Keratinocyte (primary cell): ENCODE measurements around the gene CEP20. TPM values are rescaled to one million over a fixed set of nuclear protein-coding genes. Genes with fewer than 3 reads are reported as not detected.
A peak's percentile ranks its signal among the peaks of the same experiment; 100 is the strongest.

Experiments used
- DNase-seq: peaks from one replicate; pipeline ENCODE4 v3.0.0-alpha.2; 2011; ENCODE audit warnings: low read depth, missing footprints, low spot score
- FAIRE-seq: peaks from 2 replicates; lab custom pipeline; 2011; peaks lifted over from hg19 to GRCh38; lab: Jason Lieb, UNC
- H2AFZ ChIP-seq: 2 replicates; pipeline ENCODE4 v1.6.0; 2012; ENCODE audit warnings: low read length, control low read depth, inconsistent platforms; ENCODE audit not compliant: control insufficient read depth
- H3K27ac ChIP-seq: 2 replicates; pipeline ENCODE4 v1.5.1; 2011; ENCODE audit warnings: low read length; ENCODE audit not compliant: control insufficient read depth, insufficient read depth
- H3K27me3 ChIP-seq: 3 replicates; pipeline ENCODE4 v1.6.0; 2011; ENCODE audit warnings: low read length; ENCODE audit not compliant: control insufficient read depth, insufficient read depth; ENCODE audit errors: extremely low read depth
- H3K36me3 ChIP-seq, 2 experiments: 2 replicates in 1 of 2; 3 replicates in 1 of 2; pipeline ENCODE4 v1.5.1; 2011; ENCODE audit warnings: low read length in 2 of 2, mild to moderate bottlenecking in 1 of 2; ENCODE audit not compliant: control insufficient read depth in 2 of 2, insufficient read depth in 2 of 2; ENCODE audit errors: extremely low read depth in 1 of 2
- H3K4me1 ChIP-seq: 3 replicates; pipeline ENCODE4 v1.5.1; 2011; ENCODE audit warnings: low read length; ENCODE audit not compliant: control insufficient read depth, insufficient read depth; ENCODE audit errors: extremely low read depth
- H3K4me2 ChIP-seq: 3 replicates; pipeline ENCODE4 v1.6.0; 2011; ENCODE audit warnings: low read depth, low read length; ENCODE audit not compliant: control insufficient read depth, insufficient read depth; ENCODE audit errors: extremely low read depth
- H3K4me3 ChIP-seq, 3 experiments: fragments of 200-600 bp in 1 of 3; sonication (generic) in 1 of 3; 2 replicates in 2 of 3; 3 replicates in 1 of 3; pipeline ENCODE4 v1.5.1; 2011 to 2016; ENCODE audit warnings: low read length in 3 of 3, mild to moderate bottlenecking in 3 of 3, control low read depth in 2 of 3, inconsistent platforms in 1 of 3, low read depth in 1 of 3, mixed read lengths in 1 of 3, mixed run types in 1 of 3, moderate library complexity in 1 of 3; ENCODE audit not compliant: control insufficient read depth in 2 of 3, insufficient read depth in 2 of 3; ENCODE audit errors: extremely low read depth in 1 of 3
- H3K79me2 ChIP-seq: 2 replicates; pipeline ENCODE4 v1.6.0; 2012; ENCODE audit warnings: low read length; ENCODE audit not compliant: control insufficient read depth, insufficient read depth
- H3K9ac ChIP-seq: 3 replicates; pipeline ENCODE4 v1.6.0; 2011; ENCODE audit warnings: low read length; ENCODE audit not compliant: control insufficient read depth, insufficient read depth; ENCODE audit errors: extremely low read depth
- H3K9me1 ChIP-seq: 3 replicates; pipeline ENCODE4 v1.6.0; 2011; ENCODE audit warnings: low read length; ENCODE audit not compliant: control insufficient read depth, insufficient read depth; ENCODE audit errors: extremely low read depth
- H3K9me3 ChIP-seq: 2 replicates; pipeline ENCODE4 v1.5.1; 2012; ENCODE audit warnings: low read depth, low read length; ENCODE audit not compliant: control insufficient read depth
- H4K20me1 ChIP-seq: 3 replicates; pipeline ENCODE4 v1.6.0; 2011; ENCODE audit warnings: low read length; ENCODE audit not compliant: control insufficient read depth, insufficient read depth; ENCODE audit errors: extremely low read depth
- CTCF ChIP-seq, 3 experiments: IDR thresholded peaks in 1 of 3; conservative IDR thresholded peaks in 1 of 3; optimal IDR thresholded peaks in 1 of 3; 2 replicates in 2 of 3; 3 replicates in 1 of 3; pipeline versions ENCODE3 to v1.5.1; 2011; ENCODE audit warnings: low read length in 3 of 3, mild to moderate bottlenecking in 3 of 3, moderate library complexity in 2 of 3, control low read depth in 1 of 3, inconsistent platforms in 1 of 3; ENCODE audit not compliant: insufficient read depth in 2 of 3; ENCODE audit errors: extremely low read depth in 1 of 3
- EZH2 ChIP-seq: IDR thresholded peaks from one replicate; pipeline ENCODE4 v1.6.1; 2012; ENCODE audit warnings: inconsistent platforms, mild to moderate bottlenecking, low read length, moderate library complexity
- dilution Hi-C: fragments of 300-500 bp; cut with MboI; formaldehyde crosslinking; loops from one replicate; pipeline ENCODE4 v1.7.0; 2020; ENCODE audit warnings: low sequenced_read_pairs; ENCODE audit not compliant: extremely low pct_ligation_motif_present
- polyA plus RNA-seq, 5 experiments: library from polyadenylated mRNA; depleted of rRNA in 3 of 5; stranded (reverse) in 3 of 5; stranded (forward) in 1 of 5; unstranded in 1 of 5; fragments of >200 nt; gene quantifications; 1 replicate in 1 of 5; 2 replicates in 3 of 5; 3 replicates in 1 of 5; pipeline versions ENCODE4 v1.2.1 to v1.2.3, GENCODE V29; 2011 to 2012; ENCODE audit warnings: missing spikeins in 2 of 5, low read depth in 1 of 5, low replicate concordance in 1 of 5

CEP20 gene
- polyA plus RNA-seq, 1 donor (not counting 4 experiments of a cell fraction or from before 2014, with no cell fraction given): 44.1 TPM

- Histone ChIP-seq H3K9me3 (no peaks in the 10 kb centered on the region), H3K9ac (no peak overlapping the region), H3K27ac (no peak overlapping the region), H3K4me1 (peaks cover 48% of the 10 kb centered on the region), H2AFZ (peak overlapping the region; percentile 42), H3K79me2 (no peaks in the 10 kb centered on the region), H3K9me1 (no peaks in the 10 kb centered on the region), H3K36me3 (no peaks in the 10 kb centered on the region), H3K4me2 (no peak overlapping the region), H3K4me3 (no peak overlapping the region), H3K27me3 (no peaks in the 10 kb centered on the region), H4K20me1 (no peaks in the 10 kb centered on the region)
- TF ChIP-seq EZH2: no peak
- no peak for TF ChIP-seq CTCF (optimal IDR thresholded peaks at IDR 0.05 in 1 of 3, IDR thresholded peaks at IDR 0.05 in 1 of 3, conservative IDR thresholded peaks at IDR 0.05 in 1 of 3; ENCODE audit: extremely low read depth in 1 of 3, insufficient read depth in 2 of 3, low read length in 3 of 3)
- DNase-seq (no peak), FAIRE-seq (no peak)
- dilution Hi-C loops: loop anchor here (25.0 kb wide), 1 partner anchor 89 kb away; no protein-coding TSS in a partner anchor
These were observed 9.4 kb upstream of the CEP20 start for GRCh38 chr16:15897834-15898254.

- Histone ChIP-seq H4K20me1 (no peaks in the 10 kb centered on the region), H3K9me1 (no peaks in the 10 kb centered on the region), H2AFZ (no peak overlapping the region), H3K4me3 (no peak overlapping the region), H3K4me2 (no peak overlapping the region), H3K4me1 (peaks cover 43% of the 10 kb centered on the region), H3K36me3 (no peaks in the 10 kb centered on the region), H3K79me2 (no peaks in the 10 kb centered on the region), H3K9ac (no peak overlapping the region), H3K27ac (no peak overlapping the region), H3K27me3 (no peaks in the 10 kb centered on the region), H3K9me3 (no peaks in the 10 kb centered on the region)
- FAIRE-seq: no peak
- DNase-seq: no peak
- no peak for TF ChIP-seq CTCF (optimal IDR thresholded peaks at IDR 0.05 in 1 of 3, IDR thresholded peaks at IDR 0.05 in 1 of 3, conservative IDR thresholded peaks at IDR 0.05 in 1 of 3; ENCODE audit: extremely low read depth in 1 of 3, insufficient read depth in 2 of 3, low read length in 3 of 3)
- TF ChIP-seq EZH2: no peak
- dilution Hi-C loops: loop anchor here (25.0 kb wide), 1 partner anchor 90 kb away; no protein-coding TSS in a partner anchor
These were observed 8.8 kb upstream of the CEP20 start for GRCh38 chr16:15897121-15897780.
